Measurements from ENCODE around the gene PCDHGA2. TPM values are rescaled to one million over a fixed set of nuclear protein-coding genes. Genes with fewer than 3 reads are reported as not detected.
A peak's percentile ranks its signal among the peaks of the same experiment; 100 is the strongest.
"Not testable (repeated sequence)": the region's sequence is repeated elsewhere in the genome, so short reads cannot be mapped to it uniquely, and the experiment has no call there.

The PCDHGA2 gene
- polyA plus RNA-seq (ENCODE audit: insufficient read length in 12 of 12): 1 to 10 TPM in 11 of 12 donors, not detected in 1; 1.6 to 5.9 (median 2.5) TPM
- long read RNA-seq, donor 1: 0 reads
- long read RNA-seq, donor 2, full-length matches to known transcripts: 1 of 1 reads
- long read RNA-seq, donor 2, partial matches to known transcripts: 0 of 1 reads
- long read RNA-seq, donor 2, other reads (novel, unspliced or antisense): 0 of 1 reads
- long read RNA-seq, donor 3, full-length matches to known transcripts: 1 of 1 reads
- long read RNA-seq, donor 3, partial matches to known transcripts: 0 of 1 reads
- long read RNA-seq, donor 3, other reads (novel, unspliced or antisense): 0 of 1 reads
- long read RNA-seq, donor 4: 0 reads
- long read RNA-seq, donor 5, full-length matches to known transcripts: 1 of 1 reads
- long read RNA-seq, donor 5, partial matches to known transcripts: 0 of 1 reads
- long read RNA-seq, donor 5, other reads (novel, unspliced or antisense): 0 of 1 reads
- long read RNA-seq, donor 6: 0 reads
- long read RNA-seq, donor 7: 0 reads
- long read RNA-seq, donor 8, full-length matches to known transcripts: 2 of 2 reads
- long read RNA-seq, donor 8, partial matches to known transcripts: 0 of 2 reads
- long read RNA-seq, donor 8, other reads (novel, unspliced or antisense): 0 of 2 reads
- long read RNA-seq, donor 9, full-length matches to known transcripts: 1 of 1 reads
- long read RNA-seq, donor 9, partial matches to known transcripts: 0 of 1 reads
- long read RNA-seq, donor 9, other reads (novel, unspliced or antisense): 0 of 1 reads
- long read RNA-seq, donor 10: 0 reads
- long read RNA-seq, donor 11: 0 reads

GRCh38 chr5:141338538-141339306 lies at the start of gene PCDHGA2:
TSS of gene PCDHGA2 (plus strand) at chr5:141338760.
- peak; percentile 30 for DNase-seq

GRCh38 chr5:141298376-141298775 lies 40.2 kb upstream of the PCDHGA2 start:
- no peak for DNase-seq

- DNase-seq: no peak
Measured at GRCh38 chr5:141303756-141304155, 34.8 kb upstream of the PCDHGA2 start, which contains the start of gene SLC25A2. TSS of gene SLC25A2 (minus strand) at chr5:141304049. CDS start at chr5:141303865, 184 bp downstream.

- no peak for DNase-seq
Measured at GRCh38 chr5:141306630-141307029, 31.9 kb upstream of the PCDHGA2 start.

- no peak for DNase-seq
Measured at GRCh38 chr5:141313711-141314110, 24.8 kb upstream of the PCDHGA2 start.

- DNase-seq: not testable (repeated sequence)
Measured at GRCh38 chr5:141316963-141317362, 21.6 kb upstream of the PCDHGA2 start.

- DNase-seq: no peak
Measured at GRCh38 chr5:141319202-141319601, 19.4 kb upstream of the PCDHGA2 start.

- DNase-seq: no peak
Measured at GRCh38 chr5:141319699-141320098, 18.9 kb upstream of the PCDHGA2 start.

- DNase-seq: peak; percentile 95
Measured at GRCh38 chr5:141320225-141321169, 18.1 kb upstream of the PCDHGA2 start, which contains the start of gene TAF7. TSS of gene TAF7 (minus strand) at chr5:141320784. CDS start at chr5:141320044, 740 bp downstream.

GRCh38 chr5:141322261-141322660 lies 16.3 kb upstream of the PCDHGA2 start:
- no peak for DNase-seq

- peak; percentile 11 for DNase-seq
Measured at GRCh38 chr5:141326088-141326854, 12.3 kb upstream of the PCDHGA2 start.

- DNase-seq: no peak
Measured at GRCh38 chr5:141328231-141328630, 10.3 kb upstream of the PCDHGA2 start.

- no peak for DNase-seq
Measured at GRCh38 chr5:141330299-141331080, 8.1 kb upstream of the PCDHGA2 start, which contains the start of gene PCDHGA1. TSS of gene PCDHGA1 (plus strand) at chr5:141330514.

- not testable (repeated sequence) for DNase-seq
Measured at GRCh38 chr5:141332571-141332970, 6.0 kb upstream of the PCDHGA2 start.

GRCh38 chr5:141340781-141341354 lies 2.3 kb downstream of the PCDHGA2 start:
- not testable (repeated sequence) for DNase-seq

GRCh38 chr5:141342773-141343172 lies 4.2 kb downstream of the PCDHGA2 start:
- DNase-seq: no peak

- DNase-seq: no peak
Measured at GRCh38 chr5:141343242-141343952, 4.8 kb downstream of the PCDHGA2 start, which contains the start of gene PCDHGA3. TSS of gene PCDHGA3 (plus strand) at chr5:141343829. CDS start at chr5:141344034, 205 bp downstream.

Measured in muscle of arm (tissue), 14 donors.